HG02759 (cell line): Measurements from ENCODE around the gene ANKRD65.
"Not testable (repeated sequence)": the region's sequence is repeated elsewhere in the genome, so short reads cannot be mapped to it uniquely, and the experiment has no call there.

Experiments
- ATAC-seq: cut with Tn5 transposase; IDR thresholded peaks from one replicate; pipeline ENCODE4 v1.9.1; 2021; ENCODE audit warnings: mild to moderate bottlenecking, moderate library complexity; ENCODE audit not compliant: unreplicated experiment

Gene ANKRD65

GRCh38 chr1:1421147-1421906, at the start of gene ANKRD65:
ANKRD65 (minus strand) TSS chr1:1421276; CDS start chr1:1421005, 271 bp downstream.
- ATAC-seq, result no peak

GRCh38 chr1:1468196-1468985, 47.3 kb upstream of the ANKRD65 start:
- not testable (repeated sequence) for ATAC-seq

GRCh38 chr1:1463312-1463711, 42.2 kb upstream of the ANKRD65 start:
- no peak for ATAC-seq

GRCh38 chr1:1462318-1462966, 41.4 kb upstream of the ANKRD65 start:
- no peak for ATAC-seq

GRCh38 chr1:1461721-1462317, 40.7 kb upstream of the ANKRD65 start:
- ATAC-seq, result no peak

- ATAC-seq, result no peak
Observed at GRCh38 chr1:1460540-1461130, 39.6 kb upstream of the ANKRD65 start.

GRCh38 chr1:1459711-1460110, 38.6 kb upstream of the ANKRD65 start:
- ATAC-seq, result not testable (repeated sequence)

GRCh38 chr1:1459156-1459555, 38.1 kb upstream of the ANKRD65 start:
- ATAC-seq, result not testable (repeated sequence)

GRCh38 chr1:1456683-1457255, 35.7 kb upstream of the ANKRD65 start:
- not testable (repeated sequence) for ATAC-seq

- not testable (repeated sequence) for ATAC-seq
Observed at GRCh38 chr1:1455934-1456333, 34.9 kb upstream of the ANKRD65 start.

GRCh38 chr1:1455366-1455884, 34.3 kb upstream of the ANKRD65 start:
- ATAC-seq, result no peak

- not testable (repeated sequence) for ATAC-seq
Observed at GRCh38 chr1:1454286-1455056, 33.4 kb upstream of the ANKRD65 start.

GRCh38 chr1:1452882-1453281, 31.8 kb upstream of the ANKRD65 start:
- ATAC-seq, result no peak

- ATAC-seq, result not testable (repeated sequence)
Observed at GRCh38 chr1:1452365-1452739, 31.3 kb upstream of the ANKRD65 start.

GRCh38 chr1:1451696-1452364, 30.8 kb upstream of the ANKRD65 start:
- ATAC-seq, result no peak

GRCh38 chr1:1450616-1451015, 29.5 kb upstream of the ANKRD65 start:
- not testable (repeated sequence) for ATAC-seq

- no peak for ATAC-seq
Observed at GRCh38 chr1:1449099-1449739, 28.1 kb upstream of the ANKRD65 start, which contains the start of gene ATAD3C. ATAD3C (plus strand) TSS chr1:1449689; CDS start chr1:1450684, 995 bp downstream.

GRCh38 chr1:1446631-1447030, 25.6 kb upstream of the ANKRD65 start:
- ATAC-seq, result not testable (repeated sequence)
